Measurements from ENCODE around the gene GALNT7.

- no peak for TF ChIP-seq CTCF (IDR thresholded peaks at IDR 0.05; ENCODE audit: poor library complexity, severe bottlenecking)
- TF ChIP-seq TAF1 (IDR thresholded peaks at IDR 0.05; ENCODE audit: low read depth): no peak
- TF ChIP-seq EZH2 (IDR thresholded peaks at IDR 0.05; ENCODE audit: borderline replicate concordance, insufficient read depth, low read length, poor library complexity, severe bottlenecking): no peak
- TF ChIP-seq SMC3 (conservative IDR thresholded peaks at IDR 0.05; ENCODE audit: poor library complexity): no peak
- no peak for TF ChIP-seq MXI1 (conservative IDR thresholded peaks at IDR 0.05; ENCODE audit: poor library complexity, severe bottlenecking)
- no peak for TF ChIP-seq POLR2AphosphoS5 (IDR thresholded peaks at IDR 0.05)
Observed at GRCh38 chr4:173227756-173228155, 59.1 kb downstream of the GALNT7 start.

Data from neural cell (in vitro differentiated cells).